Stimulated activated CD8-positive, alpha-beta memory T cell treated with anti-CD3 and anti-CD28 coated beads, Interleukin-4, amount 100 ng/mL, for 24 hours (primary cell): ENCODE data around the gene PMEPA1.

Source experiments
- DNase-seq: peaks from one replicate; pipeline ENCODE4 v3.0.0-alpha.2; 2020; ENCODE audit warnings: low read depth

The PMEPA1 gene

DNA sequence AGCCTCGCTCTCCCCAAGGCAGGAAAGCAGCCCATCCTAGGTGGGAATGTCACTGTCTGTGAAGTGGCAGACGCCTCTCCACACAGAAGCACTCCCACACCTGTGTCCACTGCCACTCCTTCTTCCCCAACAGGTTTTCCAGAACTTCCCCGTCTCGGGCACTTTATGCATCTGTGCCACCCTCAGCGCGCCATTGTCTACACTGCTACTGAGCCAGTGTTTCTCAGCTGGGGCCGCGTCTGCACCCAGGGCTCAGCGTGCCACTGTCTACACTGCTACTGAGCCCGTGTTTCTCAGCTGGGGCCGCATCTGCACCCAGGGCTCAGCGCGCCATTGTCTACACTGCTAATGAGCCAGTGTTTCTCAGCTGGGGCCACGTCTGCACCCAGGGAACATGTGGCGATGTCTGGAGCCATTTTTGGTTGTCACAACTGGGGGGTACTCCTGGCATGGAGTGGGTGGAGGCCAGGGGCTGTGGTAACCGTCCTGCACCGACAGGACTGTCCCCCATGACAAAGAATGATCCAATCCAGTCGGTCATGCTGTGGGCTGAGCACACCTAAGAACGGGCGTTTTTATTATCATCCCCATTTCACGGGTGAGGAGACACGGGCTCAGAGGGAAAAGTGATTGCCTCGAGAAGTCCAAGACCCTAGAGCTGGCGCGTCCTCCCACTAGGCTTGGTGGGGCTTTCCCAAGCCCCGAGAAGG, 47.9 kb downstream of the PMEPA1 start:
- DNase-seq, result no peak

DNA sequence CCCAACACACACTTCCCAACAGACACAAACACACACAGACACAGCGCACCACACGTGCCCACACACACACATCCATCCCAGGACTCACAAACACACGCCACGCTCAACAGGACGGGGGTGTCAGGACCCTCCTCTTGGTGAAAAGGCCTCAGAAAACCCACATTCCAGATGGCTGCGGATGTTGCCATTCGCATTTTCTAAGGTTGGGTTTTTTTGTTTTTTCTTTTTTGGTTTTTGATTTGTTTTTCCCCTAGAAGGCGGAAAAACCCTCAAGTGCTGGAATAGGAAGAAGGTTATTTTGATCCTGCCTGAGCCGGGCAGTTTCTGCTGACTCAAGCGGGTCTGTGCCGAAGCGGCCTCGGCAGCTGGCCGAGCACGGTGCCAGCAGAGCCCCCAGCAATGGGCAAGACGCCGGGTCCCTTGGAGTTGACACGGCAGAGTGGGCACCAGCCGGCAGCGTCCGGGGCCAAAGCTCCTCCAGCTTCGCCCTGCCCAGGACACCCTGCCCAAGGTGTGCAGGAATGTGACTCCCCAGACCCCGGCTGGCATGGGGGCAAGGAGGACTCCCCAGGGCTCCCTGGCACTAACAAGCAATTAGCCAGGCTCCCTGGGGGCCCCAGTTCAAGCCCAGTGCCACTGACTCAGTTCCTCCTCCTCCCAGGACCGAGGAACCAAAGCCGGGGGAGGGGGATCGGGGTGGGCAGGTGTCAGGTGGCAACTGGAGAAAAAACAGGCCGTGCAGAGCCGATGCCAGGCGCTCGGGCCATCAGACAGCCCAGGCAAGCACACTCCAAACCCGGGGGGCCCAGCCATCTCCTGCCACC, 48.7 kb downstream of the PMEPA1 start:
- no peak for DNase-seq

DNA sequence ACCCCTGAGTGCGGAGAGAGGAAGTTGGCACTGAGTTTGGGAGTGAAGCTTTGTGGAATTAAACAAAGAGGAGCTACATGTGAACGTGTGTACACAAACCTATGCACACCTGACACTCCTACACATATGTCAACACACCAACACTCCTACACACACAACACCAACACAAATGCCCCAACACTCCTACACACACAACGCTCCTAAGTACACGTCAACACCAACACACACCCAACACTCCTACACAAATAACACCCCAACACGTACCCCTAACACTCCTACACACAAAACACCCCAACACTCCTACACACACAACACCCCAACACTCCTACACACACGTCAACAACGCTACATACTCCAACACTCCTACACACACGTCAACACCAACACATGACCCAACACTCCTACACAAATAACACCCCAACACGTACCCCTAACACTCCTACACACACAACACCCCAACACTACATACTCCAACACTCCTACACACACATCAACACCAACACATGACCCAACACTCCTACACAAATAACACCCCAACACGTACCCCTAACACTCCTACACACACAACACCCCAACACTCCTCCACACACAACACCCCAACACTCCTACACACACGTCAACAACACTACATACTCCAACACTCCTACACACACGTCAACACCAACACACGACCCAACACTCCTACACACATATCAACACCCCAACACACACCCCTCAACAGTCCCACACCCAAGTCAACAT, 49.5 kb downstream of the PMEPA1 start:
- DNase-seq, result no peak

GRCh38 chr20:57659517-57660180, 50.2 kb downstream of the PMEPA1 start:
- DNase-seq, result no peak

GRCh38 chr20:57658833-57659516, 50.8 kb downstream of the PMEPA1 start:
- DNase-seq, result no peak

DNA sequence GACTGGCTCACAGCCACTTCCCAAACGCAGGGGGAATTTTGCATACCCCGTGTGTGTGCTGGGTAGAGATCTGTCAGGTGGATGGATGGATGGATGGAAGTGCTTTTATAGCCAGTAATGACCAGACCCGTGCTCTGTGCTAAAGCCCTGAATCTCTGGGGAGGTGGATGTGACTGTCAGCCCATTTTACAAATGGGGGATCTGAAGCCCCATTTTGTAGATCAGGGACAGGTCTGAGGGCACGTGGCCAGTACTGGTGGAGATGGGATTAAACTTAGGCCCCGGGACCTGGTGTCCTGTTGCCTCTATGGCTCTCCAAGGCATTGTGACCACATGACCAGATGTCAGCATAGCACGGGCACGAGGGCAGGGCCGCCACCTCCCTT, 51.4 kb downstream of the PMEPA1 start:
- DNase-seq, result no peak

DNA sequence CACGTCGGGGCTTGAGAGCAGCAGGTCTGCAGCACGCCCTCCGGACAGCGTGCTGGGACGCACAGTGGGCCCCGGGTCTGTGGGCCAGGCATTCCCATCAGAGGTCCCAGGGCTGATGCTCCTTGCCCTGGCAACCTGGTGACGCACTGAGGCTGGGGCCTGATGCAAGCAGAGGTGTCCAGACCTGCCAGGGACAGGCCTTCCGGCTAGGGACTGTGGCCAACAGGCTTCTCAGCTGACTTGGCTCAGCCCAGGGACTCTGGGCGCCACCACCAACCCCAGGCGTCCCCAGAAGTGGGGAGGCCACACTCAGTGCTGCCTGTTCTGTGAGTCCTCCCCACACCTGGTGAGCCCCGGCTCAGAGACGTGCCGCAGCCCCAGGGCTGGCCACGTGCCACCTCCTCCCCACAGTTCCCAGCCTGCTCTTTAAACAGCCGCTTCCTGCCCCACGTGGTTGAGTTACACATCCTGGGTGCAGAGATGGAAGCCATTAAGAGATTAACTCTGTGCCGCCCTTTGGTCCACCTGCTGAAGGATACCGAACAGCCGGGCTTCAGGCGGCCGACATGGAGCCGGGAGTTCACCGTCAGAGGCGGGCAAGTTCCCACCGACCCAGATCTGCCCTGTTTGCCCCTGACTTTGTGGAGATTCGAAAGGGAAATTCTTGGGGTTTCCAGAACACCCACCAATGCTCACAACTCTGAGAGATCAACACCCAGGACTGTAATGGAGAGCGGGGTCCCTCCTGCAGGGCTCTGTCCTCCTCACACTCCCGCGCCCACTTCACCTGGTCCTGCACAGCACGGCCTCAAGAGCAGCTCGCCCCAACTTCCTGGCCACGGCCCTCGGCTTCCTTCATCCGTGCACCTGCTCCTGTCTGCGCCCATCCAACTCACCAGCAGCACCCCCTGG, 52.0 kb downstream of the PMEPA1 start:
- peak; percentile 15 for DNase-seq

- no peak for DNase-seq
These were observed 52.8 kb downstream of the PMEPA1 start for GRCh38 chr20:57656821-57657534.

DNA sequence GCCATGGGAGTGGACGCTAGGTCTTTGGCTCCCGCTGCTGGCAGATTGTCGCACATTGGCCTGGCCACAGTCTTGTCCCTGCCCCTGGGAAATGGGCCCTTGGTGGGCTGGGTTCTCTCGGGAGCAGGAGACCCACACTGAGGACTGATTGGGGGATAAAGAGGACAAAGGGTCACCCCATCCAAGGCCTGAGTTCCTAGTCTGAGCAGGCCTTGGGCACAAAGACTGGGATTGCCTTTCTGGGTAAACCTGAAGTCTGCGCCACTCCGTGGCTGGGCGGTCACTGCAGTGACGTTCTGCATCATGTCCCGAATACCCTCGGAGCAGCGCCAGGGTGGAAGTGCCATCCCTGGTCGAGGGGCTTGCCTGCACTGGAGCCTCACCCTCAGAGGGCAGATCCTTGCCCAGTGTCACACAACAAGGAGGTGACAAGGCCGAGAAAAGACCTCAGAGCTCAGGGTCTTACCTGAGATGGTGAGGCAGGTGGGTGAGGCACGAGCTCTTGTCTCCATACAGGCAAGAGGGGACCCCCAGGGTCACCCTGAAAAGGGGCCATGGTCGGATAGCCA, 53.5 kb downstream of the PMEPA1 start:
- DNase-seq, result no peak

DNA sequence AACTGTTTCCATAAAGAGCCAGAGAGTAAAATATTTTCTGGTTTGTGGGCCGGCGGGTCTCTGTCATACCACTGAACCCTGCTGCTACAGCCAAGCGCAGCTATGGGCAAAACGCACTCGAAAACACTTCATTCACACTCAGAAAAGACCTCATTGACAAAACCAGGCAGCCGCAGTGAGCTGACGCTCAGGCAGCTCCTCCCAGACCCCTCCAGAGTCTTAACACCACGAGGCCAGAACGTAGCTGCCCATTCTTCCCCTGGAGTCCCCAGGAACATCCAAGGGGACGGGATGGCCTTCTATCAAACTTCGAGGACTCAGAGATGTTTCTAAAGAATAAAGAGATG, 54.0 kb downstream of the PMEPA1 start:
- no peak for DNase-seq

DNA sequence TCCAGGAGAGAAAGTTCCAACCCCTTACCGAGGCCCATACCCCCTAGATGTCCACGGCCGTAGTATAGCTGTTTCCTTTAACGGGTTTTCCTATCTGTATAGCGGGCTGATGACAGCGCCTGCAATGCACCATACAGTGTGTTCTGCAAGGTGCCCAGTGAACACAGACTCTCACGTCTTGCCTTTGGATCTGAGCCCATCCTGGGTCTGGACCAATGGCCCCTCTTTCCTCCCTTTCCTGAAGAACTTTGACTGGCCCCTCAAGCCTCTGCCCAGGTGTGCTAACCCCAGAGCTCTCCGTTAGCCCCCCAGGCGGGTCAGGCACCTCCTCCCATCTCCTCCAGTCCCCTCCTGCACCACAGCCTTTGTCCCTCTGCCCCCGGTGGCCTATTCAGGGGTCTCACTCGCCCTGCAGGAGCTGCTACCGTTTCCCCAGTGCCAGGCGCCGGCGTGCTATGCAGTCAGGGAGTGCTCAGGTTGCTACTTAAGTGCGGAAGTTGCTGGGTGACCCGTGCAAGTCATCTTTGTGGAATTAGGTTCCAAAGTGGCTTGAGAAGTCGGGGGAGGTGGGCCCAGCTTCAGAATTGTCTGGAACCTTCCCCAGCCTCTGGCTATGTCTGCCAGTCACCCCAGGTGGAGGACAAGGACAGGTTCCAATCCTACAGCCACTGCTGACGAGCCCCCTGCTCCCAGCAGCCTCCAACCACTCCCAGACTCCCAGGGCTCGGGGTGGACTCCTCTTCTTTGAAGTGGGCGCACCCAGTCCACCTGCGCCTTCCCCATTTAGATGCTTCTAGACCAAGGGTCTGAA, 54.6 kb downstream of the PMEPA1 start:
- DNase-seq, result no peak

- DNase-seq, result peak; percentile 37
These were observed 55.3 kb downstream of the PMEPA1 start for GRCh38 chr20:57654363-57654997.

GRCh38 chr20:57653910-57654309, 55.9 kb downstream of the PMEPA1 start:
- DNase-seq, result no peak

- no peak for DNase-seq
These were observed 56.3 kb downstream of the PMEPA1 start for GRCh38 chr20:57653546-57653900.

DNA sequence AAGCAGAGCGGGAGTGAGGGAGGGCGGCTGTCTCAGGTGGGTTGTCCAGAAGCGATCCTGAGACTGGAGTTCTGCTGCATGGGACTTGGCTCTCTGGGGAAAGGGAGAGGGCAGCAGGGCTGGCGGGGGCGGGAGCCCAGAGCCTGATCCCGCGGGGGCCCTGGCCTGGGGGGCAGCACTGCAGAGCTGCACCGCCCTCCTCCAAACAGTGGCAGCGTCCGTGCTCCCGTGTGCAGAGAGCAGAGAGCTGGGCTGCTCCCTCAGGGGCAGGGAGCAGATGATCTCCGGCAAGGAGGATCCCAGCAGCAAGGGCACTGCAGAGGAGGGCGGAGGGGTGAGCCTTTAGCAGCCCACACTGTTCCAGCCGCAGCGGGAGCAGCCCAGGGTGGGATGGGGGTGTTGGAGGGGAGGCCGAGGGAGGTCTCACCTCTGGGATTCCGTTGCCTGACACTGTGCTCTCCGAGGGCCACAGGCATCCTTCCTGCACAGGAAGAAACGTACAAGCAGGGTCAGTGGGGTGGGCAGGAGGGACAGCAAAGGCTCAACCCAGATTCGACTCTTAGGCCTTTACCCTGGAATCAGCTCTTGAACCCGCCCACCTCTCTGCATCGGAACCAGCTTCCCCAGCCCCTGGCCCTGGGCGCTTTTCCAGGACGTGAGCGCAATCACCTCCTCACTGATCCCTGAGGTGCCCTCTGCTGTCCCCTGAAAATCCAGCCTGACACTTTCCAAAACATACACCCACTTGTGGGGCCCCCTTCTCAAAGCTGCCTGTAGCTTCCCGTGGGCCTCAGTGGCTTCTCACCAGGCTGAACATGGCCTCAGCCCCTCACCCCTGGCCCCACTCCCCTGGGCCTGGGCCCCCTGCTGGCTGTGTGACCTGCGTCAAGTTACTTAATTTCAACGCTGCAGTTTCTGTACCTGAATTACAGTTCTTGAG, 56.9 kb downstream of the PMEPA1 start:
- no peak for DNase-seq

- no peak for DNase-seq
These were observed 57.8 kb downstream of the PMEPA1 start for GRCh38 chr20:57651881-57652605.
